WTC11 (cell line): ENCODE data around the gene CELSR1. TPM values are rescaled to one million over a fixed set of nuclear protein-coding genes. Genes with fewer than 3 reads are reported as not detected.

ENCODE experiments used
- ATAC-seq: fragments of 200-7000 bp; cut with Tn5 transposase; 2 replicates; pipeline ENCODE4 v1.10.0; 2021; ENCODE audit warnings: mild to moderate bottlenecking, moderate library complexity
- CTCF ChIA-PET: fragments of 300-600 bp; sonication (Branson Sonifier 250); formaldehyde crosslinking; loops from one replicate; lab custom pipeline; 2021; ENCODE audit warnings: antibody characterized with exemption; lab: Charles Lee
- POLR2A ChIA-PET: fragments of 350-600 bp; sonication (Branson Sonifier 250); formaldehyde crosslinking; loops from one replicate; lab custom pipeline; 2021; ENCODE audit warnings: antibody characterized with exemption; lab: Charles Lee
- DNase-seq: peaks from one replicate; pipeline ENCODE4 v3.0.0; 2021; ENCODE audit warnings: low spot score
- H3K27ac Mint-ChIP-seq: 2 replicates; pipeline ENCODE4 v1.8.0; 2021; ENCODE audit warnings: mixed read lengths
- H3K27me3 Mint-ChIP-seq: 2 replicates; pipeline ENCODE4 v1.8.0; 2021; ENCODE audit warnings: low read depth, mild to moderate bottlenecking, moderate library complexity, mixed read lengths
- H3K36me3 Mint-ChIP-seq: 2 replicates; pipeline ENCODE4 v1.8.0; 2021; ENCODE audit warnings: mixed read lengths
- H3K4me1 Mint-ChIP-seq: 2 replicates; pipeline ENCODE4 v1.8.0; 2022; ENCODE audit warnings: mixed read lengths
- H3K4me3 Mint-ChIP-seq: 2 replicates; pipeline ENCODE4 v1.8.0; 2021; ENCODE audit warnings: mild to moderate bottlenecking, moderate library complexity, mixed read lengths
- H3K9me3 Mint-ChIP-seq: 2 replicates; pipeline ENCODE4 v1.8.0; 2021; ENCODE audit warnings: mixed read lengths
- ARID4B ChIP-seq: sonication (generic); formaldehyde crosslinking; IDR thresholded peaks from 2 replicates; pipeline ENCODE4 v1.8.0; 2023; ENCODE audit warnings: missing genetic modification reagents, mild to moderate bottlenecking, borderline replicate concordance
- ATF3 ChIP-seq: sonication (generic); formaldehyde crosslinking; conservative IDR thresholded peaks from 2 replicates; pipeline ENCODE4 v1.8.1; 2022; ENCODE audit warnings: mild to moderate bottlenecking, missing genetic modification reagents
- E2F1 ChIP-seq: sonication (generic); formaldehyde crosslinking; IDR thresholded peaks from 2 replicates; pipeline ENCODE4 v1.8.0; 2022; ENCODE audit warnings: mild to moderate bottlenecking, missing genetic modification reagents
- EMX1 ChIP-seq: fragments of 250-450 bp; sonication (Bioruptor Pico); IDR thresholded peaks from 2 replicates; pipeline ENCODE4 v1.8.0; 2021; ENCODE audit warnings: mild to moderate bottlenecking
- ERG ChIP-seq: fragments of 250-450 bp; sonication (Bioruptor Pico); IDR thresholded peaks from 2 replicates; pipeline ENCODE4 v1.8.0; 2021; ENCODE audit warnings: mild to moderate bottlenecking
- ETV6 ChIP-seq: sonication (generic); formaldehyde crosslinking; IDR thresholded peaks from 2 replicates; pipeline ENCODE4 v1.8.1; 2022; ENCODE audit warnings: mild to moderate bottlenecking, missing genetic modification reagents
- HMGA2 ChIP-seq: fragments of 250-450 bp; sonication (Bioruptor Pico); IDR thresholded peaks from 2 replicates; pipeline ENCODE4 v1.4.0; 2021; ENCODE audit warnings: mild to moderate bottlenecking, moderate library complexity
- MXD4 ChIP-seq: fragments of 250-450 bp; sonication (Bioruptor Pico); IDR thresholded peaks from 2 replicates; pipeline ENCODE4 v1.8.0; 2021; ENCODE audit warnings: mild to moderate bottlenecking, moderate library complexity, borderline replicate concordance
- PREB ChIP-seq: sonication (generic); formaldehyde crosslinking; IDR thresholded peaks from 2 replicates; pipeline ENCODE4 v1.8.1; 2022; ENCODE audit warnings: mild to moderate bottlenecking, missing genetic modification reagents, moderate library complexity, borderline replicate concordance
- PRRX2 ChIP-seq: fragments of 250-450 bp; sonication (Bioruptor Pico); IDR thresholded peaks from 2 replicates; pipeline ENCODE4 v1.8.0; 2021; ENCODE audit warnings: mild to moderate bottlenecking
- SMAD3 ChIP-seq: sonication (generic); formaldehyde crosslinking; IDR thresholded peaks from 2 replicates; pipeline ENCODE4 v1.8.0; 2022; ENCODE audit warnings: missing genetic modification reagents, mild to moderate bottlenecking, borderline replicate concordance
- SOX15 ChIP-seq: fragments of 250-450 bp; sonication (Bioruptor Pico); IDR thresholded peaks from 2 replicates; pipeline ENCODE4 v1.9.0; 2021; ENCODE audit warnings: mild to moderate bottlenecking
- USF1 ChIP-seq: sonication (generic); formaldehyde crosslinking; IDR thresholded peaks from 2 replicates; pipeline ENCODE4 v1.8.0; 2022; ENCODE audit warnings: mild to moderate bottlenecking, missing genetic modification reagents
- ZNF263 ChIP-seq: sonication (generic); formaldehyde crosslinking; IDR thresholded peaks from 2 replicates; pipeline ENCODE4 v1.8.1; 2022; ENCODE audit warnings: low read depth, mild to moderate bottlenecking, moderate library complexity, missing genetic modification reagents
- ZNF396 ChIP-seq: fragments of 250-450 bp; sonication (Bioruptor Pico); IDR thresholded peaks from 2 replicates; pipeline ENCODE4 v1.8.0; 2021; ENCODE audit warnings: mild to moderate bottlenecking, moderate library complexity, borderline replicate concordance
- ZSCAN18 ChIP-seq: fragments of 250-450 bp; sonication (Bioruptor Pico); IDR thresholded peaks from 2 replicates; pipeline ENCODE4 v2.1.2; 2022; ENCODE audit warnings: mild to moderate bottlenecking, moderate library complexity
- total RNA-seq: library from RNA; stranded (reverse); gene quantifications from 3 replicates; pipeline ENCODE4 v1.2.3, GENCODE V29; 2021

Gene CELSR1
- total RNA-seq, 1 experiment from 2014 or later: 16.8 TPM

GRCh38 chr22:46439576-46440465 is 97.6 kb downstream of the CELSR1 start (continued):
- TF ChIP-seq E2F1 (CRISPR knock-in tag) (no peak), ARID4B (CRISPR knock-in tag) (no peak), PRRX2 (CRISPR knock-in tag) (no peak)
- TF ChIP-seq, all 79 proteins: peak for 0

GRCh38 chr22:46439111-46439510 is 98.3 kb downstream of the CELSR1 start:
- CTCF ChIA-PET: interaction anchor here (2.5 kb wide), 1 partner anchor 71 kb away, joined by 10 read pairs; no protein-coding TSS in a partner anchor
- no peak for TF ChIP-seq USF1

GRCh38 chr22:46437671-46438440 is 99.6 kb downstream of the CELSR1 start:
- H3K9me3 Mint-ChIP-seq: no peaks in the 10 kb centered on the region
- H3K27me3 Mint-ChIP-seq: no peaks in the 10 kb centered on the region
- peaks cover 6% of the 10 kb centered on the region; the same call in 1 of the 2 replicates for H3K4me1 Mint-ChIP-seq
- DNase-seq (no peak), ATAC-seq (no peak)
- no peak overlapping the region for H3K4me3 Mint-ChIP-seq
- POLR2A ChIA-PET: no interaction called here
- CTCF ChIA-PET: interaction anchor here (0.7 to 2.5 kb wide), 3 partner anchors 32 to 71 kb away, joined by 3 to 10 read pairs (median 3); no protein-coding TSS in a partner anchor
- peak overlapping the region; percentile 83 for H3K27ac Mint-ChIP-seq
- peaks cover 5% of the 10 kb centered on the region for H3K36me3 Mint-ChIP-seq
- TF ChIP-seq ERG (CRISPR knock-in tag) (no peak), ETV6 (no peak), USF1 (no peak), MXD4 (CRISPR knock-in tag) (no peak), EMX1 (CRISPR knock-in tag) (no peak), HMGA2 (CRISPR knock-in tag) (no peak), SOX15 (CRISPR knock-in tag) (no peak), ZNF396 (CRISPR knock-in tag) (no peak), PREB (no peak), ATF3 (CRISPR knock-in tag) (no peak), ZNF263 (CRISPR knock-in tag) (no peak), ZSCAN18 (CRISPR knock-in tag) (no peak), SMAD3 (no peak)

More at GRCh38 chr22:46439111-46439510, 98.3 kb downstream of the CELSR1 start:
- Mint-ChIP-seq H3K4me1 (peaks cover 18% of the 10 kb centered on the region), H3K36me3 (peaks cover 5% of the 10 kb centered on the region), H3K4me3 (no peak overlapping the region), H3K9me3 (no peaks in the 10 kb centered on the region), H3K27me3 (no peaks in the 10 kb centered on the region), H3K27ac (no peak overlapping the region)
- POLR2A ChIA-PET: no interaction called here
- DNase-seq (no peak), ATAC-seq (no peak)
